GM19324 (cell line): ENCODE results near the gene ELAPOR2.
A peak's percentile ranks its signal among the peaks of the same experiment; 100 is the strongest.
"Not testable (repeated sequence)": the region's sequence is repeated elsewhere in the genome, so short reads cannot be mapped to it uniquely, and the experiment has no call there.

Experiments
- ATAC-seq: cut with Tn5 transposase; IDR thresholded peaks from one replicate; pipeline ENCODE4 v1.9.1; 2021; ENCODE audit warnings: mild to moderate bottlenecking, moderate library complexity; ENCODE audit not compliant: unreplicated experiment, low FRiP score

The ELAPOR2 gene, protein sequence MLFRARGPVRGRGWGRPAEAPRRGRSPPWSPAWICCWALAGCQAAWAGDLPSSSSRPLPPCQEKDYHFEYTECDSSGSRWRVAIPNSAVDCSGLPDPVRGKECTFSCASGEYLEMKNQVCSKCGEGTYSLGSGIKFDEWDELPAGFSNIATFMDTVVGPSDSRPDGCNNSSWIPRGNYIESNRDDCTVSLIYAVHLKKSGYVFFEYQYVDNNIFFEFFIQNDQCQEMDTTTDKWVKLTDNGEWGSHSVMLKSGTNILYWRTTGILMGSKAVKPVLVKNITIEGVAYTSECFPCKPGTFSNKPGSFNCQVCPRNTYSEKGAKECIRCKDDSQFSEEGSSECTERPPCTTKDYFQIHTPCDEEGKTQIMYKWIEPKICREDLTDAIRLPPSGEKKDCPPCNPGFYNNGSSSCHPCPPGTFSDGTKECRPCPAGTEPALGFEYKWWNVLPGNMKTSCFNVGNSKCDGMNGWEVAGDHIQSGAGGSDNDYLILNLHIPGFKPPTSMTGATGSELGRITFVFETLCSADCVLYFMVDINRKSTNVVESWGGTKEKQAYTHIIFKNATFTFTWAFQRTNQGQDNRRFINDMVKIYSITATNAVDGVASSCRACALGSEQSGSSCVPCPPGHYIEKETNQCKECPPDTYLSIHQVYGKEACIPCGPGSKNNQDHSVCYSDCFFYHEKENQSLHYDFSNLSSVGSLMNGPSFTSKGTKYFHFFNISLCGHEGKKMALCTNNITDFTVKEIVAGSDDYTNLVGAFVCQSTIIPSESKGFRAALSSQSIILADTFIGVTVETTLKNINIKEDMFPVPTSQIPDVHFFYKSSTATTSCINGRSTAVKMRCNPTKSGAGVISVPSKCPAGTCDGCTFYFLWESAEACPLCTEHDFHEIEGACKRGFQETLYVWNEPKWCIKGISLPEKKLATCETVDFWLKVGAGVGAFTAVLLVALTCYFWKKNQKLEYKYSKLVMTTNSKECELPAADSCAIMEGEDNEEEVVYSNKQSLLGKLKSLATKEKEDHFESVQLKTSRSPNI

GRCh38 chr7:87059525-87060287, at the start of gene ELAPOR2:
ELAPOR2 (minus strand) TSS chr7:87059654; CDS start chr7:87059513, 141 bp downstream.
- peak; percentile 98 for ATAC-seq

- no peak for ATAC-seq
These were observed 48.7 kb upstream of the ELAPOR2 start for GRCh38 chr7:87107949-87108776.

- ATAC-seq = no peak
These were observed 47.6 kb upstream of the ELAPOR2 start for GRCh38 chr7:87106974-87107612.

DNA sequence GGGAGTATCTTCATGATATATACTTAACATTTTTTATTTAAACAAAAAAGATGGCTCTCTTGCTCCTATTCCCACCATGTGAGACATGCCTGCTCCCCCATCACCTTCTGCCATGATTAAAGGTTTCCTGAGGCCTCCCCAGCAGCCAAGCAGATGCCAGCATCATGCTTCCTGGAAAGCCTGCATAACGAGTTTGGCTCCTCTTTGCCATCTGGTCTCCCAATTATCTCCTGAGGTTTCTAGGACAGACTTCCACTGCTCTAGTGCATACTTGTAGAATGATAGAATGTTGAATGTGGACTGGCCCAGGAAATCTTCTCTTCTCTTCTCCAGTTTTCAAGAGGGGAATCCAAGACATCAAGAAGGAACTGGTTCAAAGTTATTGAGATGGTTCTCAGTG, 45.9 kb upstream of the ELAPOR2 start:
- no peak for ATAC-seq

GRCh38 chr7:87100326-87100725, 40.9 kb upstream of the ELAPOR2 start:
- ATAC-seq = no peak

DNA sequence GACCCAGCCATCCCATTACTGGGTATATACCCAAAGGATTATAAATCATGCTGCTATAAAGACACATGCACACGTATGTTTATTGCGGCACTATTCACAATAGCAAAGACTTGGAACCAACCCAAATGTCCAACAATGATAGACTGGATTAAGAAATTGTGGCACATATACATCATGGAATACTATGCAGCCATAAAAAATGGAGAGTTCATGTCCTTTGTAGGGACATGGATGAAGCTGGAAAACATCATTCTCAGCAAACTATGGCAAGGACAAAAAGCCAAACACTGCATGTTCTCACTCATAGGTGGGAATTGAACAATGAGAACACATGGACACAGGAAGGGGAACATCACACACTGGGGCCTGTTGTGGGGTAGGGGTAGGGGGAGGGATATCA, 37.9 kb upstream of the ELAPOR2 start:
- ATAC-seq = not testable (repeated sequence)

- ATAC-seq = no peak
These were observed 34.9 kb upstream of the ELAPOR2 start for GRCh38 chr7:87094322-87094721.

DNA sequence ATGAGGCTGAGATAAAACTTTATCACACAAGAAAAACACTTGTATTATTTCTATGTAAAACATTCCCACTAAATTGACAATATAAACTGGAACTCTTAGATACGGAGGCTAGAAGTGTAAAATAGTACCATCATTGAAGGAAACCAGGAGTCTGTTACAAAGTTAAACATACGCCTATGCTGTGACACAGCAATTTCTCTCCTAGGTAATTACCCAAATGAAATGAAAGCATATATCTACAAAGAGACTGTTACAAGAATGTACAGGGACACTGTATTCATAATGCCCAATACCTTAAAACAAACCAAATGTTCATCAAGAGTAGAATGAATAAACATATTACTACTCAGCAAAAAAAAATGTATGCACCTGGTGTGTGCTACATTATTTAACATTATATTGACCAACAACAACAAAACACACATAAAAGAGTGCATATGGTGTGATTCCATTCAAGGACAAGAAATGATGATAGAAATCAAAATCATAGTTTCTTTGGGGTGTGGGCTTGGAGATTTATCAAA, 33.2 kb upstream of the ELAPOR2 start:
- ATAC-seq = no peak

DNA sequence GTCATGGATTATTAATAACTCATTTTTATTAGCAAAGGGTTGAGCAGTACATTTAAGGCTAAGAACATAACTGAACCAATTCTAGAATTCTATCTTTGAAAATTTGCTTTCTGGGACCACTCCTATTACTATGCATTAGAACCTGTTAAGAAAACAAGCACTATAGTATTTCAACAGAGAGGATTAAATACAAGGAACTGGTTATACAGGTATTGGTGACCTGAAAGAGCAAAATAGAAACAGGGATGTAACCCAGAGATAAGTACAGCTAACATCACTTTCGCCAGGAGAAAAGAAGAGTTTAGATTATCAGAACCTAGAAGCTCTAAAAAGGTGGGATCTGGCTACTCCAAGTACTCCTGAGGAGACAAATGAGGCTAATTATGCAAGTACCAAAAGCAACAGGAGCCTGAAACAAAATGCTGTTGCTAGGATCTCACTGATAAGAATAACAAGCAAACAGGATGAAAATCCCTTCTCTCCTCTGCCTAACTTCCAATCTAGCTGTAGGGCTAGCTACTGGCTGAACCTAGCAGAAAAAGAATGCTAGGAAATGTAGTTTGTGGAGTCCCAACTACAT, 32.1 kb upstream of the ELAPOR2 start:
- no peak for ATAC-seq

- no peak for ATAC-seq
These were observed 24.5 kb upstream of the ELAPOR2 start for GRCh38 chr7:87083865-87084519.

- no peak for ATAC-seq
These were observed 23.2 kb upstream of the ELAPOR2 start for GRCh38 chr7:87082675-87083074.

GRCh38 chr7:87075671-87076404, 16.4 kb upstream of the ELAPOR2 start:
- no peak for ATAC-seq

- no peak for ATAC-seq
These were observed 8.3 kb upstream of the ELAPOR2 start for GRCh38 chr7:87067788-87068187.

DNA sequence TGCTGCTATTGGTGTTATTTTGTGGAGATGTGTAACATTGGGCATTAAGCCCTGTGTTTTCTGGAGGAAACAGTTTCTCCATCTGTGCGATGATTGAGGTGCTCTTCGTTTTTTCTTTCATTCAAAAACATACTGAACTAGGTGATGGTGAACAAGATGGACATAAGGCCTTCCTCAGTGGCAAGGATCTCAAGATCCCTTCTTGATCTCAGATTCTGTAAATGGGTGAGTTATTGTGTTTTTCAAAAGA, 759 bp upstream of the ELAPOR2 start:
- no peak for ATAC-seq

DNA sequence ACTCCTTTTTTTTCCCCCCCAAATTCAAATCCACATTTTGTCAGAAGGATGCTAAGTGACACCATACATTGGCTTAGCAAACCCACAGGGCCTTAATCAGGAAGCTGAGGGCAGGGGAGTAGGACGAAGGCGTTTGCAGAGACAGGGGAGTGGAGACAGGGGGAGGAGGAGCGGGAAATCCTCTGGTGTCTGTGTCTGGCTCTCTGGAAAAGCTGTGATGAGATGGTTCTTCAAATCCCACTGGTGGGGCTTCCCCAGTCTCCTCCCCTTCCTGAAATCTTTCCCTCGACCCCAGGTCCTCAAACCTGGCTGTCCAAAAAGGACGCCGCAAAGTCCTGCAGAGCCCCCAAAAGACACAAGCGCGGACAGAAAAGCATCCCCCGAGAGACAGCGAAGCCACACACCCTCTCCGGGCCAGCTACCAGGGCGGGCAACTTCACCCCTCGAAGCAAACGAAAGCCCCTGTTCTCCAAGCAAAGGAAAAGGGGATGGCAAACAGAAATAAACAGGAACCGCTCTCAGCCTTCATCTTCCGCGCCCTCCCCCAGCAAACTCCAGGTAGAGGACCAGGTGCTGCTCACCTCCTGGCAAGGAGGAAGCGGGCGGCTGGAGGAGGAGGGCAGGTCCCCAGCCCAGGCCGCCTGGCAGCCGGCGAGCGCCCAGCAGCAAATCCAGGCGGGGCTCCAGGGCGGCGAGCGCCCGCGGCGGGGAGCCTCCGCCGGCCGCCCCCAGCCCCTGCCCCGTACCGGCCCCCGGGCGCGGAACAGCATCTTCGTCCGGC, 520 bp downstream of the ELAPOR2 start:
- ATAC-seq = peak; percentile 58

GRCh38 chr7:87057210-87057609, 2.2 kb downstream of the ELAPOR2 start:
- no peak for ATAC-seq

GRCh38 chr7:87056346-87056745, 3.1 kb downstream of the ELAPOR2 start:
- ATAC-seq = no peak
